H1 (cell line): ENCODE measurements around the gene ZNF394. TPM values are rescaled to one million over a fixed set of nuclear protein-coding genes. Genes with fewer than 3 reads are reported as not detected.
A peak's percentile ranks its signal among the peaks of the same experiment; 100 is the strongest.

Experiments used
- CTCF ChIA-PET: fragments of 300-600 bp; sonication (Branson Sonifier 250); formaldehyde crosslinking; loops from one replicate; lab custom pipeline; 2021; ENCODE audit not compliant: partially characterized antibody; lab: Charles Lee
- POLR2A ChIA-PET: fragments of 300-600 bp; sonication (Branson Sonifier 250); formaldehyde crosslinking; loops from one replicate; lab custom pipeline; 2021; ENCODE audit warnings: inconsistent platforms; ENCODE audit not compliant: partially characterized antibody; lab: Charles Lee
- DNase-seq, 2 experiments: peaks; one replicate each; pipeline versions ENCODE4 v3.0.0 to v3.0.0-alpha.2; 2010 to 2022; ENCODE audit warnings: low spot score in 2 of 2, low read depth in 1 of 2, mixed read lengths in 1 of 2
- FAIRE-seq: peaks from 2 replicates; lab custom pipeline; 2011; peaks lifted over from hg19 to GRCh38; lab: Jason Lieb, UNC
- H2AFZ ChIP-seq: 2 replicates; pipeline ENCODE4 v1.8.1; 2012; ENCODE audit warnings: low read length, inconsistent platforms
- H2AK5ac ChIP-seq: 2 replicates; pipeline ENCODE4 v1.6.1; 2013; ENCODE audit warnings: low read depth, low read length
- H2BK120ac ChIP-seq: replicated peaks from 2 replicates; pipeline ENCODE3; 2013; ENCODE audit warnings: low read depth, low read length, inconsistent platforms
- H2BK12ac ChIP-seq: 2 replicates; pipeline ENCODE4 v1.6.1; 2013; ENCODE audit warnings: low read depth, low read length
- H2BK15ac ChIP-seq: 2 replicates; pipeline ENCODE4 v1.6.1; 2013; ENCODE audit warnings: low read length
- H2BK20ac ChIP-seq: 2 replicates; pipeline ENCODE4 v1.6.1; 2013; ENCODE audit warnings: low read length
- H2BK5ac ChIP-seq: 2 replicates; pipeline ENCODE4 v1.6.1; 2013; ENCODE audit warnings: low read depth, low read length
- H3K14ac ChIP-seq: 2 replicates; pipeline ENCODE4 v1.6.1; 2013; ENCODE audit warnings: inconsistent platforms; ENCODE audit not compliant: insufficient read length
- H3K18ac ChIP-seq: 2 replicates; pipeline ENCODE4 v1.6.1; 2013; ENCODE audit warnings: low read length; ENCODE audit errors: extremely low read depth
- H3K23ac ChIP-seq: 2 replicates; pipeline ENCODE4 v1.6.1; 2013; ENCODE audit warnings: inconsistent platforms; ENCODE audit not compliant: insufficient read length
- H3K23me2 ChIP-seq: 2 replicates; pipeline ENCODE4 v1.6.1; 2013; ENCODE audit warnings: low read depth, low read length
- H3K27ac ChIP-seq: 2 replicates; pipeline ENCODE4 v1.6.1; 2011; ENCODE audit warnings: low read depth, low read length, inconsistent platforms
- H3K27me3 ChIP-seq, 4 experiments: replicated peaks in 1 of 4; 1 replicate in 1 of 4; 2 replicates in 3 of 4; pipeline versions ENCODE4 v1.6.1 to v1.8.1; 2011 to 2013; ENCODE audit warnings: low read length in 3 of 4, mild to moderate bottlenecking in 3 of 4, inconsistent platforms in 2 of 4, mixed read lengths in 2 of 4, moderate library complexity in 1 of 4; ENCODE audit not compliant: control insufficient read depth in 3 of 4, insufficient read depth in 3 of 4; ENCODE audit errors: extremely low read depth in 1 of 4
- H3K36me3 ChIP-seq, 4 experiments: 2 replicates each; pipeline versions ENCODE4 v1.6.1 to v1.8.1; 2011 to 2013; ENCODE audit warnings: mild to moderate bottlenecking in 4 of 4, low read length in 3 of 4, moderate library complexity in 2 of 4, control low read depth in 1 of 4, inconsistent platforms in 1 of 4; ENCODE audit not compliant: insufficient read depth in 4 of 4, control insufficient read depth in 2 of 4
- H3K4ac ChIP-seq: replicated peaks from 2 replicates; pipeline ENCODE3; 2013; ENCODE audit warnings: low read length, low read depth, mixed read lengths, inconsistent platforms; ENCODE audit not compliant: insufficient read length
- H3K4me1 ChIP-seq, 4 experiments: replicated peaks in 1 of 4; 1 replicate in 1 of 4; 2 replicates in 3 of 4; pipeline versions ENCODE4 v1.6.1 to v1.8.1; 2011 to 2013; ENCODE audit warnings: low read length in 3 of 4, inconsistent platforms in 2 of 4, mixed read lengths in 1 of 4; ENCODE audit not compliant: insufficient read depth in 4 of 4, control insufficient read depth in 3 of 4
- H3K4me2 ChIP-seq, 2 experiments: 2 replicates each; pipeline versions ENCODE4 v1.6.1 to v1.8.1; 2011 to 2013; ENCODE audit warnings: low read depth in 2 of 2, low read length in 2 of 2, control low read depth in 1 of 2, inconsistent platforms in 1 of 2, mild to moderate bottlenecking in 1 of 2; ENCODE audit not compliant: insufficient read depth in 1 of 2
- H3K4me3 ChIP-seq, 4 experiments: fragments of 200-600, 300-600 bp in 1 of 4; sonication (generic), shearing (Covaris generic), sonication (Bioruptor Twin) in 1 of 4; 2 replicates each; pipeline versions ENCODE4 v1.5.1 to v1.8.1; 2011 to 2016; ENCODE audit warnings: low read length in 4 of 4, low read depth in 3 of 4, control low read depth in 2 of 4, inconsistent platforms in 2 of 4, mild to moderate bottlenecking in 2 of 4, mixed read lengths in 1 of 4, moderate library complexity in 1 of 4; ENCODE audit not compliant: insufficient read depth in 2 of 4; ENCODE audit errors: extremely low read depth in 1 of 4
- H3K56ac ChIP-seq: replicated peaks from 2 replicates; pipeline ENCODE3; 2013; ENCODE audit warnings: low read depth, mild to moderate bottlenecking, mixed read lengths, low read length, inconsistent platforms; ENCODE audit not compliant: insufficient read length
- H3K79me1 ChIP-seq: 2 replicates; pipeline ENCODE4 v1.6.1; 2013; ENCODE audit warnings: low read depth, low read length, control low read depth
- H3K79me2 ChIP-seq, 2 experiments: 2 replicates each; pipeline versions ENCODE4 v1.6.1 to v1.8.1; 2012 to 2013; ENCODE audit warnings: low read length in 2 of 2, mild to moderate bottlenecking in 2 of 2, inconsistent platforms in 1 of 2; ENCODE audit not compliant: insufficient read depth in 2 of 2, control insufficient read depth in 1 of 2
- H3K9ac ChIP-seq, 4 experiments: replicated peaks in 1 of 4; 1 replicate in 1 of 4; 2 replicates in 3 of 4; pipeline versions ENCODE4 v1.6.1 to v1.8.1; 2011 to 2013; ENCODE audit warnings: low read depth in 3 of 4, low read length in 3 of 4, control low read depth in 2 of 4, mild to moderate bottlenecking in 2 of 4, moderate library complexity in 2 of 4, inconsistent platforms in 1 of 4; ENCODE audit errors: extremely low read depth in 1 of 4
- H3K9me3 ChIP-seq, 2 experiments: 2 replicates each; pipeline versions ENCODE4 v1.6.1 to v1.8.1; 2012 to 2013; ENCODE audit warnings: mild to moderate bottlenecking in 2 of 2, moderate library complexity in 2 of 2, control low read depth in 1 of 2, inconsistent platforms in 1 of 2, low read depth in 1 of 2, low read length in 1 of 2, mixed read lengths in 1 of 2; ENCODE audit not compliant: insufficient read depth in 2 of 2
- H4K20me1 ChIP-seq, 2 experiments: replicated peaks in 1 of 2; 2 replicates each; pipeline versions ENCODE3 to v1.8.1; 2011 to 2013; ENCODE audit warnings: inconsistent platforms in 2 of 2, low read length in 2 of 2, mild to moderate bottlenecking in 1 of 2; ENCODE audit not compliant: insufficient read depth in 2 of 2, control insufficient read depth in 1 of 2
- H4K5ac ChIP-seq: 2 replicates; pipeline ENCODE4 v1.6.1; 2013; ENCODE audit warnings: low read length, low read depth, mixed read lengths, inconsistent platforms; ENCODE audit not compliant: insufficient read length
- H4K8ac ChIP-seq: 2 replicates; pipeline ENCODE4 v1.8.0; 2013; ENCODE audit warnings: mild to moderate bottlenecking, moderate library complexity, low read length, inconsistent platforms; ENCODE audit not compliant: insufficient read depth; ENCODE audit errors: extremely low read depth
- H4K91ac ChIP-seq: replicated peaks from 2 replicates; pipeline ENCODE3; 2013; ENCODE audit warnings: low read length, mixed read lengths, inconsistent platforms; ENCODE audit not compliant: insufficient read length
- ATF3 ChIP-seq: IDR thresholded peaks from 2 replicates; pipeline ENCODE4 v1.6.1; 2011; ENCODE audit warnings: low read depth, mild to moderate bottlenecking, low read length; ENCODE audit not compliant: insufficient read depth
- EGR1 ChIP-seq: IDR thresholded peaks from 2 replicates; pipeline ENCODE4 v1.6.1; 2011; ENCODE audit warnings: low read depth, low read length, borderline replicate concordance
- JUND ChIP-seq: IDR thresholded peaks from 2 replicates; pipeline ENCODE4 v1.6.1; 2011; ENCODE audit warnings: mild to moderate bottlenecking, improper control_type of control experiment, low read length
- POLR2A ChIP-seq, 2 experiments: IDR thresholded peaks; 1 replicate in 1 of 2; 2 replicates in 1 of 2; pipeline ENCODE4 v1.6.1; 2011; ENCODE audit warnings: low read depth in 2 of 2, low read length in 2 of 2, mild to moderate bottlenecking in 2 of 2; ENCODE audit errors: control extremely low read depth in 1 of 2
- POLR2AphosphoS5 ChIP-seq: IDR thresholded peaks from 2 replicates; pipeline ENCODE4 v1.6.1; 2011; ENCODE audit warnings: low read depth, low read length
- whole genome bisulfite sequencing, 2 experiments: shearing (Covaris generic) in 1 of 2; methylation state at CpG; one replicate each; pipeline versions ENCODE4 v1.1.6 to v1.1.7; 2013 to 2015; ENCODE audit warnings: low lambda C conversion rate in 2 of 2, mixed read lengths in 2 of 2, inconsistent platforms in 1 of 2, low coverage in 1 of 2, missing lambda C conversion rate in 1 of 2; ENCODE audit not compliant: insufficient replicate concordance in 2 of 2, insufficient coverage in 1 of 2, insufficient read length in 1 of 2; ENCODE audit errors: extremely low coverage in 1 of 2, missing lambda C conversion rate in 1 of 2; 5-methylcytosine and 5-hydroxymethylcytosine counted together
- polyA plus RNA-seq, 7 experiments: library from polyadenylated mRNA; depleted of rRNA in 3 of 7; stranded (reverse) in 5 of 7; unstranded in 2 of 7; fragments of >200 nt in 5 of 7; fragments of 200-250 nt in 2 of 7; gene quantifications; 1 replicate in 5 of 7; 2 replicates in 1 of 7; 4 replicates in 1 of 7; pipeline versions ENCODE4 v1.2.1 to v1.2.3, GENCODE V29; 2011 to 2013; ENCODE audit warnings: missing spikeins in 2 of 7, mixed read lengths in 2 of 7
- total RNA-seq: library from RNA; stranded (reverse); fragmentation: NEBNext Ultra II Directional; extraction: Animal tissue kit (Norgen Biotek cat#: 25700); gene quantifications from 2 replicates; pipeline ENCODE4 v1.2.1, GENCODE V29; 2021

Gene ZNF394
- total and polyA plus RNA-seq, 2 of the 8 experiments (the other 6 are each of a cell fraction or from before 2014, with no cell fraction given): 6.6 to 19.3 TPM

DNA sequence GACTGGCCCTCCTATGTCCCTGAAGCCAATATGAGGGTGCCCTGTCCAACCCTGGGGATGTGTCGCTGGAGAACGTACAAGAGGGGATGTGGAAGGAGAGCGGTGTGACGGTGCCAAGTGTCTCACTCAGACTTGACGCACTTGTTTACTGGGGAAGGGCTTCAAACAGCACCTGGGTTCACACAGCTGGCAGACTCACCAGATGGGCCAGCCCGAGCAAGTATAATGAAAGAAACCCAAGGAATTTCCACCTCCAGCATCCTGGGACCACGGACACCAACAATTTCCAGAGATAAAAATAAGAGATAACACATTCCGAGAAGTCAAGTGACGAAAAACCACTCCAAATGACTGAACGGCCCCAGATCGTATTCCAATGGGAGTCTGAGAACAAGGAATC is 39.4 kb downstream of the ZNF394 start:
- H2BK20ac ChIP-seq: no peak overlapping the region
- H3K36me3 ChIP-seq: peaks cover 16 to 58% (median 40%) of the 10 kb centered on the region in 4 experiments; a peak in 7 of 8 replicates
- no peak overlapping the region for H3K4ac ChIP-seq
- H3K9ac ChIP-seq: no peak overlapping the region
- 0 out of 2 replicates have a peak, but pooled peaks cover 6% of the 10 kb centered on the region for H3K23me2 ChIP-seq
- ChIA-PET CTCF (interaction anchor here (0.7 to 1.4 kb wide), 3 partner anchors 9 to 37 kb away, joined by 3 read pairs; no protein-coding TSS in a partner anchor), POLR2A (interaction anchor here (0.9 to 10.7 kb wide), 11 partner anchors 10 to 98 kb away, joined by 3 to 100 read pairs (median 4); partner anchors contain the start of genes BUD31 and ZNF655)
- H4K5ac ChIP-seq: no peak overlapping the region
- DNase-seq (no peak), FAIRE-seq (no peak)
- H3K27me3 ChIP-seq: no peaks in the 10 kb centered on the region
- H3K9me3 ChIP-seq: no peaks in the 10 kb centered on the region
- H3K79me2 ChIP-seq: peaks cover 22 to 67% of the 10 kb centered on the region in 2 experiments
- no peak overlapping the region for H4K8ac ChIP-seq
- 0 out of 2 replicates have a peak overlapping the region, but pooled peaks have one; percentile 11 for H2BK12ac ChIP-seq
- no peak overlapping the region for H3K56ac ChIP-seq
- no peak overlapping the region for H4K91ac ChIP-seq
- H3K14ac ChIP-seq: no peak overlapping the region
- H2AK5ac ChIP-seq: no peak overlapping the region
- H3K4me1 ChIP-seq: peaks cover 0 to 2% (median 0%) of the 10 kb centered on the region in 4 experiments; a peak in 1 of 7 replicates
- H3K18ac ChIP-seq: no peak overlapping the region
- WGBS, 2 experiments: 93% methylated on average over 11 of the region's 11 CpGs; no CpG with 5 or more reads in 1 of the 2 experiments
- H2BK120ac ChIP-seq: no peak overlapping the region
- TF ChIP-seq ATF3: no peak
- no peak for TF ChIP-seq EGR1
- no peak for TF ChIP-seq JUND
- peak; percentile 43; the same call in 1 of the 2 replicates for TF ChIP-seq POLR2AphosphoS5
- TF ChIP-seq POLR2A (IDR thresholded peaks at IDR 0.05; ENCODE audit: control extremely low read depth in 1 of 2, low read depth in 2 of 2, low read length in 2 of 2): 0 out of 3 replicates have a peak, but pooled peaks of 1 of the 2 experiments have one; percentile 23
- no peak overlapping the region; the same call in 1 of the 2 replicates for H2BK5ac ChIP-seq
- peaks cover 12 to 26% of the 10 kb centered on the region in 2 experiments for H4K20me1 ChIP-seq
- no peak overlapping the region for H3K23ac ChIP-seq
- peaks cover 20% of the 10 kb centered on the region for H3K79me1 ChIP-seq
- H2BK15ac ChIP-seq: no peak overlapping the region
- no peak overlapping the region for H3K4me3 ChIP-seq
- H2AFZ ChIP-seq: no peak overlapping the region
- no peak overlapping the region for H3K27ac ChIP-seq
- H3K4me2 ChIP-seq: no peak overlapping the region
